ENCODE results near the gene CMBL. TPM values are rescaled to one million over a fixed set of nuclear protein-coding genes. Genes with fewer than 3 reads are reported as not detected.

The CMBL gene
- total and polyA plus RNA-seq, 2 of the 13 experiments (the other 11 are each of a cell fraction or from before 2014, with no cell fraction given) = 11.5 to 17.0 TPM

DNA sequence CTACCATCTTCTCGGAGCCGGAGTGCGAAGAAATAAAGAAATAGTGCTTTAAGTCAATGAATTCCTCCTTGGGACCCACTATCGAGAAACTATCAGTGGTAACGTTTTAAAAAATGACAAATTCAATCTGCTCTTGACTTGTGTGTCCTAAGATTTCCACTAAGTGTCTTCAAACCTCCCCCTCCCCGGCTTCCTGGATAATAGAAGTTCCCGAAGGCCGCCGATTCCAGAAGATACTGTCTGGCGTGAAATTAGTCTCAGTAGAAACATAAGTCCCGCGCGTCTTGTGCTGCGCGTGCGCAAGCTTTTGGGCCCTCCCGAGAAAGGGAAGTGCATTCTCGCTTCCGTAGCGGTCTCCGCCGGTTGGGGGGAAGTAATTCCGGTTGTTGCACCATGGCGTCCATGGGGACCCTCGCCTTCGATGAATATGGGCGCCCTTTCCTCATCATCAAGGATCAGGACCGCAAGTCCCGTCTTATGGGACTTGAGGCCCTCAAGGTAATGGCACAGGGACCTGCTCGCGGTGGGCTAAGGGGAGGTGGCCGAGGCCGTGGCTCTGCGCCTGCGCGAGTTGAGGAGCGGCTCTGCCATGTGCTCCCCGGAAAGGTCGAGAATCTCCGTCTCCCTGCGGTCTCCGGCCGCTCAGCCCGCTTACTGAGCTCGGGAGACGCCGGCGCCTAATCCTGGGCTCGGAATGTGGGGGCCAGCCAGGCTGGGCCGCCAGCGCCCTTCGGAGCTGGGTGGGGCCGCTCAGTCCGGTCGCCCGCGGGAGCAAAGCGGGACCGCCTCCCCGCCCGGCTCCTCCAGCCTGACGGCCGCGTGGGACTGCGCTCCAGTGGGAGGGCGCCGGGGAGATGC is 57.5 kb downstream of the CMBL start, which contains the start of gene CCT5 (continued):
- TF ChIP-seq RERE (CRISPR knock-in tag; IDR thresholded peaks at IDR 0.05; ENCODE audit: low read depth) (peak; percentile 61; the same call in 1 of the 2 replicates), SMAD1 (CRISPR knock-in tag; IDR thresholded peaks at IDR 0.05; ENCODE audit: borderline replicate concordance, low read depth) (no peak), ZNF556 (CRISPR knock-in tag; IDR thresholded peaks at IDR 0.05; ENCODE audit: borderline replicate concordance) (peak; percentile 42; the same call in 1 of the 2 replicates), TOPORS (CRISPR knock-in tag; IDR thresholded peaks at IDR 0.05) (no peak), ZNF253 (CRISPR knock-in tag; IDR thresholded peaks at IDR 0.05; ENCODE audit: borderline replicate concordance) (no peak), EZH2 (conservative IDR thresholded peaks at IDR 0.05; ENCODE audit: low read depth, low read length) (no peak), NFE2L1 (CRISPR knock-in tag; IDR thresholded peaks at IDR 0.05; ENCODE audit: borderline replicate concordance) (no peak), TAF1 (CRISPR knock-in tag; IDR thresholded peaks at IDR 0.05) (peak; percentile 92), ZNF510 (CRISPR knock-in tag; IDR thresholded peaks at IDR 0.05; ENCODE audit: low read depth) (peak; percentile 58), XBP1 (CRISPR knock-in tag; IDR thresholded peaks at IDR 0.05) (0 out of 2 replicates have a peak, but pooled peaks have one; percentile 64), LCORL (IDR thresholded peaks at IDR 0.05) (no peak), LCORL (CRISPR knock-in tag; IDR thresholded peaks at IDR 0.05) (peak; percentile 23; the same call in 1 of the 2 replicates), KAT8 (CRISPR knock-in tag; IDR thresholded peaks at IDR 0.05) (peak; percentile 80), PAF1 (CRISPR knock-in tag; IDR thresholded peaks at IDR 0.05) (no peak), ZBTB7A (CRISPR knock-in tag; IDR thresholded peaks at IDR 0.05) (no peak), FOSL2 (CRISPR knock-in tag; IDR thresholded peaks at IDR 0.05) (peak; percentile 5; the same call in 1 of the 2 replicates), ZNF180 (CRISPR knock-in tag; IDR thresholded peaks at IDR 0.05; ENCODE audit: borderline replicate concordance, low read depth) (no peak), RAD21 (CRISPR knock-in tag; IDR thresholded peaks at IDR 0.05) (no peak; the same call in 1 of the 2 replicates), MIXL1 (CRISPR knock-in tag; IDR thresholded peaks at IDR 0.05) (no peak), NR2F1 (CRISPR knock-in tag; IDR thresholded peaks at IDR 0.05) (no peak), HNRNPH1 (optimal IDR thresholded peaks at IDR 0.05; ENCODE audit: low read depth, low read length) (no peak)
- TF ChIP-seq, protein P1, sequence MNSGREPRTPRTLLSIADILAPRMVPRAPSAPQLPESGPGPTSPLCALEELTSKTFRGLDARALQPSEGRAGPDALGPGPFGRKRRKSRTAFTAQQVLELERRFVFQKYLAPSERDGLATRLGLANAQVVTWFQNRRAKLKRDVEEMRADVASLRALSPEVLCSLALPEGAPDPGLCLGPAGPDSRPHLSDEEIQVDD (CRISPR knock-in tag; IDR thresholded peaks at IDR 0.05; ENCODE audit: borderline replicate concordance) = no peak
- TF ChIP-seq, protein P2, sequence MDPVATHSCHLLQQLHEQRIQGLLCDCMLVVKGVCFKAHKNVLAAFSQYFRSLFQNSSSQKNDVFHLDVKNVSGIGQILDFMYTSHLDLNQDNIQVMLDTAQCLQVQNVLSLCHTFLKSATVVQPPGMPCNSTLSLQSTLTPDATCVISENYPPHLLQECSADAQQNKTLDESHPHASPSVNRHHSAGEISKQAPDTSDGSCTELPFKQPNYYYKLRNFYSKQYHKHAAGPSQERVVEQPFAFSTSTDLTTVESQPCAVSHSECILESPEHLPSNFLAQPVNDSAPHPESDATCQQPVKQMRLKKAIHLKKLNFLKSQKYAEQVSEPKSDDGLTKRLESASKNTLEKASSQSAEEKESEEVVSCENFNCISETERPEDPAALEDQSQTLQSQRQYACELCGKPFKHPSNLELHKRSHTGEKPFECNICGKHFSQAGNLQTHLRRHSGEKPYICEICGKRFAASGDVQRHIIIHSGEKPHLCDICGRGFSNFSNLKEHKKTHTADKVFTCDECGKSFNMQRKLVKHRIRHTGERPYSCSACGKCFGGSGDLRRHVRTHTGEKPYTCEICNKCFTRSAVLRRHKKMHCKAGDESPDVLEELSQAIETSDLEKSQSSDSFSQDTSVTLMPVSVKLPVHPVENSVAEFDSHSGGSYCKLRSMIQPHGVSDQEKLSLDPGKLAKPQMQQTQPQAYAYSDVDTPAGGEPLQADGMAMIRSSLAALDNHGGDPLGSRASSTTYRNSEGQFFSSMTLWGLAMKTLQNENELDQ (CRISPR knock-in tag; IDR thresholded peaks at IDR 0.05; ENCODE audit: borderline replicate concordance) = no peak; the same call in 1 of the 2 replicates

All from HepG2 (cell line).